ENCODE measurements around the gene SLC8B1.

Gene SLC8B1

GRCh38 chr12:113273053-113273725 is 61.7 kb downstream of the SLC8B1 start:
- Mint-ChIP-seq H3K27me3 (no peaks in the 10 kb centered on the region), H3K4me1 (ENCODE audit: low read depth in 2 of 2) (no peaks in the 10 kb centered on the region), H3K36me3 (ENCODE audit: insufficient read depth) (peaks cover 10% of the 10 kb centered on the region), H3K4me3 (no peak overlapping the region), H3K9me3 (no peaks in the 10 kb centered on the region), H3K27ac (no peak overlapping the region)
- no peak for DNase-seq
- ATAC-seq (replicated peaks), result no peak

DNA sequence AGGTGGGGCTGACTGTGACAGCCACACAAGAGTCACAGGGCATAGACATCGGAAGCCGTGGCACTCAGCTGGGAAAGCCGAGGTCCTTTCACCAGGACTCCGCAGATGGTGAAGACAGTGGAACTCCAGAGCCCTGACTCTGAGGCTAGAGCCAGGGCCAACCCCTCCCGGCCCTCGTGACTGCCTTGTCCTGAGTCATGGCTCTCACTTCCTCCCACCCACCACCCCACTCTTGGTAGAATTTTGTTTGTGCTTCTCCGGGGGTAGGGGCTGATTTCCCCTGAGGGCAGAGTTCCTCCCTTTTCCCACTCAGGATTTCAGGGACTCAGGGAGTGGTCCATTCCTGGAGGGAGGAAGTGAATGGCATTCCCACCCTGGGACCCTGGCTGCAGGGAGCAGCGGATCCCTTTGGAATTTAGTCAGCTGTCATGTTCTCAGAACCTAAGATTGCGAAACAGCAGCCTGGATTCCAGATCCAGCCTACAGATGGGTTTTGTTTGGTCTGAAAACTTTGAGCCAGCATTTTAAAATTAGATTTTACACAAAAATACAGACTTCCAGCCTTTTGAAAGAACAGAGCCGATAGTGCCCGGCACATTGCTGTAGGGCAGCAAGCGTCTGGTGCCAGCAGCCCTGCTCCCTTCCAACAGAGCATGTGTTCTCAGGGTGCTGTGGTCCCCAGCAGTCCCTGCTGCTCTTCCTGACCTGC is 62.9 kb downstream of the SLC8B1 start:
- no peaks in the 10 kb centered on the region for H3K27me3 Mint-ChIP-seq
- H3K4me3 Mint-ChIP-seq, result no peak overlapping the region
- H3K36me3 Mint-ChIP-seq (ENCODE audit: insufficient read depth), result peaks cover 9% of the 10 kb centered on the region
- ATAC-seq (replicated peaks), result no peak
- H3K27ac Mint-ChIP-seq, result peak overlapping the region in 1 of 2 donors; percentile 67
- H3K4me1 Mint-ChIP-seq (ENCODE audit: low read depth in 2 of 2), result no peaks in the 10 kb centered on the region
- H3K9me3 Mint-ChIP-seq, result no peaks in the 10 kb centered on the region
- DNase-seq, result no peak

- ATAC-seq (replicated peaks) (no peak), DNase-seq (no peak)
- Mint-ChIP-seq H3K27ac (peak overlapping the region in 1 of 2 donors; percentile 67), H3K27me3 (no peaks in the 10 kb centered on the region), H3K36me3 (ENCODE audit: insufficient read depth) (peaks cover 7% of the 10 kb centered on the region), H3K4me3 (no peak overlapping the region), H3K9me3 (no peaks in the 10 kb centered on the region), H3K4me1 (ENCODE audit: low read depth in 2 of 2) (no peaks in the 10 kb centered on the region)
Measured at GRCh38 chr12:113271466-113271852, 63.5 kb downstream of the SLC8B1 start.

DNA sequence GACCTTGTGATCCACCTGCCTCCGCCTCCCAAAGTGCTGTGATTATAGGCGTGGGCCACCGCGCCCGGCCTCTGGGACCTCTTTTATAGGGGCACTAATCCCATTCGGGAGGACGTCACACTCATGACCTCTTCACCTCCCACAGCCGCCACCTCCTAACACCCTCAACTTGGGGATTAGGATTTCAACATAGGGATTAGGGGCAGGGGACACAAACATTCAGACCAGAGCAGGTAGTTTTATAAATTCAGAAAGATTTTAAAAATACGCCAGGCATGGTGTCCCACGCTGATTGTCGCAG is 64.2 kb downstream of the SLC8B1 start:
- no peak for ATAC-seq (replicated peaks)

GRCh38 chr12:113269257-113269943 is 65.5 kb downstream of the SLC8B1 start:
- Mint-ChIP-seq H3K4me1 (ENCODE audit: low read depth in 2 of 2) (no peaks in the 10 kb centered on the region), H3K4me3 (no peak overlapping the region), H3K9me3 (no peaks in the 10 kb centered on the region), H3K27me3 (no peaks in the 10 kb centered on the region), H3K27ac (no peak overlapping the region), H3K36me3 (ENCODE audit: insufficient read depth) (peaks cover 3% of the 10 kb centered on the region)
- DNase-seq (no peak), ATAC-seq (replicated peaks) (no peak)

More for the DNA sequence above, 64.2 kb downstream of the SLC8B1 start:
- Mint-ChIP-seq H3K36me3 (ENCODE audit: insufficient read depth) (peaks cover 7% of the 10 kb centered on the region), H3K4me1 (ENCODE audit: low read depth in 2 of 2) (no peaks in the 10 kb centered on the region), H3K27ac (no peak overlapping the region), H3K9me3 (no peaks in the 10 kb centered on the region), H3K4me3 (no peak overlapping the region), H3K27me3 (no peaks in the 10 kb centered on the region)
- no peak for DNase-seq

DNA sequence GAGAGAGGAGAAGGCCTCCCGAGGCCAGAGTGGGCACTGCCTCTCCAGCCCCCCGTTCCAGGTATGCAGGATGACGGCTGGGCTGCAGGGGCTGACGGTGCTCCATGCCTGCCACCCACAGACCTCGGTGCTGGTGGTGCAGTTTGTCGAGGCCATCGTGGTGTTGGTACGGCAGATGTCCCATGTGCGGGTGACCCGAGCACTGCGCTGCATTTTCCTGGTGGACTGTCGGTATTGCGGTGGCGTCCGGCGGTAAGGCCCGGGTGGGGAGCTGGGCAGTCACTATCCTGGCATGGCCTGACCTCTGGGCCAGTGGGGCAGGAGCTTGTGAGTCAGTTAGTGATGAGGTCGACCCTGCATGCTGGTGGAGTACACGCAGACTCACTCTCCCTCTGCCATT is 66.3 kb downstream of the SLC8B1 start:
- H3K4me1 Mint-ChIP-seq (ENCODE audit: low read depth in 2 of 2), result no peaks in the 10 kb centered on the region
- H3K27ac Mint-ChIP-seq, result no peak overlapping the region
- H3K9me3 Mint-ChIP-seq, result no peaks in the 10 kb centered on the region
- no peaks in the 10 kb centered on the region for H3K27me3 Mint-ChIP-seq
- H3K4me3 Mint-ChIP-seq, result no peak overlapping the region
- DNase-seq (no peak), ATAC-seq (replicated peaks) (no peak)
- H3K36me3 Mint-ChIP-seq (ENCODE audit: insufficient read depth), result peaks cover 6% of the 10 kb centered on the region

- H3K9me3 Mint-ChIP-seq, result no peaks in the 10 kb centered on the region
- DNase-seq (no peak), ATAC-seq (replicated peaks) (no peak)
- peaks cover 7% of the 10 kb centered on the region for H3K36me3 Mint-ChIP-seq (ENCODE audit: insufficient read depth)
- H3K4me3 Mint-ChIP-seq, result no peak overlapping the region
- H3K27ac Mint-ChIP-seq, result no peak overlapping the region
- no peaks in the 10 kb centered on the region for H3K27me3 Mint-ChIP-seq
- no peaks in the 10 kb centered on the region for H3K4me1 Mint-ChIP-seq (ENCODE audit: low read depth in 2 of 2)
Measured at GRCh38 chr12:113268136-113268535, 66.8 kb downstream of the SLC8B1 start.

DNA sequence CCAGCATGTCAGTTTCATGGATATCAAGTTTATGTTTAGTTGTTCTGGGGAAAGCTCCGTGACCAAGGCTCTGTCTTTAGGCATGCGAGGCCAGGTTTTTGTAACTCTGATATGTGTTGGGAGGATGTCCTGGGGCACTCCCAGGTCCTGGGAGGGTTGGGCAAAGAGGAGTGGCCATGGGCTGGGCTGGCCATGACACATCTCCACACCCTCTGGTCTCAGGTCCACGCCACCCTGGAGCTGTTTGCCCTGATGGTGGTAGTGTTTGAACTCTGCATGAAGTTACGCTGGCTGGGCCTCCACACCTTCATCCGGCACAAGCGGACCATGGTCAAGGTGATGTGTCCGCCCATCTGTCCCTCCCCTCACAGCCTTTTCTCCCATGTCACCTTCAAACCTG is 67.3 kb downstream of the SLC8B1 start:
- Mint-ChIP-seq H3K27me3 (no peaks in the 10 kb centered on the region), H3K9me3 (no peaks in the 10 kb centered on the region), H3K27ac (no peak overlapping the region), H3K4me3 (no peak overlapping the region), H3K4me1 (ENCODE audit: low read depth in 2 of 2) (no peaks in the 10 kb centered on the region), H3K36me3 (ENCODE audit: insufficient read depth) (peaks cover 7% of the 10 kb centered on the region)
- ATAC-seq (replicated peaks) (no peak), DNase-seq (no peak)

- Mint-ChIP-seq H3K4me1 (ENCODE audit: low read depth in 2 of 2) (peaks cover 2 to 9% of the 10 kb centered on the region in 2 donors), H3K36me3 (ENCODE audit: insufficient read depth) (peaks cover 7% of the 10 kb centered on the region), H3K27ac (no peak overlapping the region), H3K4me3 (no peak overlapping the region), H3K9me3 (no peaks in the 10 kb centered on the region), H3K27me3 (no peaks in the 10 kb centered on the region)
- no peak for ATAC-seq (replicated peaks)
- no peak for DNase-seq
Measured at GRCh38 chr12:113266106-113266895, 68.6 kb downstream of the SLC8B1 start.

DNA sequence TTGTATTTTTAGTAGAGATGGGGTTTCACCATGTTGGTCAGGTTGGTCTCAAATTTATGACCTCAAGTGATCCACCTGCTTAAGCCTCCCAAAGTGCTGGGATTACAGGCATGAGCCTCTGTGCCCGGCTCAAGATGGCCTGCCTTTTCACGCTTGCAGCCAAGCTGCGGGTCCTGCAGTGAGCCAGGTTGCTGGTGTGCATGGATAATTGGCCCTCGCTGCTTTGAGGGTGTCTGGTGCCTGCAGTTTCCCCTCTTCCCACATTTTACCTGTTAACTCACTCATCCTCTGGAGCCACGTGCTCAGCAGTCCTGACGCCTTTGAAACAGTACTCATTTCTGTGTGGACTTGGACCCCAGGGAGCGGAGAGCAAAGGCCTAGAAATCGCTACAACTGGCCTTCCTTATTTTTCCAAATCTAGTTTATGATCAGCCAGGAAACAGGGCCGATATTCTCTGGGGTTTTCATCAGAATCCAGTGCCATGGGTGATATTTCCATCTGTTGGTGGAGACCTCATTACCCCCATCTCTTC is 71.4 kb downstream of the SLC8B1 start:
- H3K27me3 Mint-ChIP-seq, result no peaks in the 10 kb centered on the region
- H3K9me3 Mint-ChIP-seq, result no peaks in the 10 kb centered on the region
- H3K36me3 Mint-ChIP-seq (ENCODE audit: insufficient read depth), result peaks cover 4% of the 10 kb centered on the region
- DNase-seq, result no peak
- no peak overlapping the region for H3K4me3 Mint-ChIP-seq
- H3K27ac Mint-ChIP-seq, result no peak overlapping the region
- peaks cover 5 to 15% of the 10 kb centered on the region in 2 donors for H3K4me1 Mint-ChIP-seq (ENCODE audit: low read depth in 2 of 2)
- no peak for ATAC-seq (replicated peaks)

- ATAC-seq (replicated peaks) (no peak), DNase-seq (no peak)
- H3K9me3 Mint-ChIP-seq, result no peaks in the 10 kb centered on the region
- H3K36me3 Mint-ChIP-seq (ENCODE audit: insufficient read depth), result peaks cover 4% of the 10 kb centered on the region
- peak overlapping the region in 1 of 2 donors; percentile 16 for H3K27ac Mint-ChIP-seq
- H3K27me3 Mint-ChIP-seq, result no peaks in the 10 kb centered on the region
- H3K4me3 Mint-ChIP-seq, result no peak overlapping the region
- H3K4me1 Mint-ChIP-seq (ENCODE audit: low read depth in 2 of 2), result peaks cover 5 to 15% of the 10 kb centered on the region in 2 donors
Measured at GRCh38 chr12:113262710-113263109, 72.2 kb downstream of the SLC8B1 start.

DNA sequence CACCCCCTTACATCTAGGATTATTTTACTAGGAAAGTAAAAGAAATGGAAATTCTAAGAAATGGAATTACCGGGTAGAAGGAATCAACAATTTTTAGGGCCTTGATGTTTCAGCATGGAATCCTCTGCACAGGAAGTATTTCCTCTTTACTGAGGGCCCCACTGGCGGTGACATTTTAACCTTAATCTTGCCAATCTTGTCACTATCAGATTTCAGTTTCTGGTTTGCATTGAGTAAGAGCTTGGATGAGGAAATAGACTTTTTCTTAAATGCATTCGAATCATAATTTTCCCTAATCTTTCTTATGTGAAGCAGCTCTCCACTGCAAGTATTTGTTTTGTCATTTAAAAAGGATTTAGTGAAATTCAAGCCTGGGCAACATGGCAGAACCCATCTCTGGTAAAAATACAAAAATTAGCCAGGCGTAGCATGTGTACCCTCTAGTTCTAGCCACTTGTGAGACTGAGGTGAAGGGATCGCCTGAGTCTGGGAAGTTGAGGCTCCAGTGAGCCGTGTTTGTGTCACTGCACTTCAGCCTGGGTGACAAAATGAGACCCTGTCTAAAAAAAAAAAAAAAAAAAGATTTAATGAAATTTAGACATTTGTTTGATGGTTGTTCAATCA is 73.0 kb downstream of the SLC8B1 start:
- no peaks in the 10 kb centered on the region for H3K27me3 Mint-ChIP-seq
- H3K4me1 Mint-ChIP-seq (ENCODE audit: low read depth in 2 of 2), result peaks cover 5 to 15% of the 10 kb centered on the region in 2 donors
- no peak for DNase-seq
- peaks cover 4% of the 10 kb centered on the region for H3K36me3 Mint-ChIP-seq (ENCODE audit: insufficient read depth)
- H3K4me3 Mint-ChIP-seq, result peak overlapping the region in 1 of 2 donors; percentile 18
- no peak for ATAC-seq (replicated peaks)
- H3K27ac Mint-ChIP-seq, result peak overlapping the region in 1 of 2 donors; percentile 16
- H3K9me3 Mint-ChIP-seq, result no peaks in the 10 kb centered on the region

Data from effector memory CD8-positive, alpha-beta T cell (primary cell).